CD4-positive, alpha-beta T cell treated with Interleukin-17A for 1 hour (primary cell): ENCODE measurements around the gene AFF3.

Experiments used
- DNase-seq: peaks from one replicate; pipeline ENCODE4 v3.0.0-alpha.2; 2020

AFF3 gene

DNA sequence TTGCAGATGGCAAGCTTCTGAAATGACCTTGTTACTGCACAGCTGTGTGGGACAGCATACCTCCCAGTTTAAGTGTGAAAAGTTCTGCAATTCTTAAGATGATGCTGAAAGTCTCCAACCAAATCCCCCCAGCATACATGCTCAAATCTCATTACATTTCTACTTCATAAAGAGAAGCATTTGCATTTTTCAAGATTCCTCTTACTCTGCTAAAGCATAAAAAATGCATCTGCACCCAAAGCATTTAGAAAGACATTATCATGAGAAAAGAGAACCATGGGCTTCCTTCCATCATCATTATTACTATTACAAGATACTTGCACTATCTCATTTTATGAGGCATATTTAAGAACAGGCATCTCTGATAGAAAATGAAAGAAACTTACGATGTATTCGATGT is 415.7 kb downstream of the AFF3 start:
- no peak for DNase-seq

- DNase-seq: no peak
Observed at GRCh38 chr2:99725820-99726219, 416.6 kb downstream of the AFF3 start.

- no peak for DNase-seq
Observed at GRCh38 chr2:99722476-99722875, 419.9 kb downstream of the AFF3 start.

GRCh38 chr2:99719102-99719501 is 423.3 kb downstream of the AFF3 start:
- no peak for DNase-seq

GRCh38 chr2:99715956-99716355 is 426.4 kb downstream of the AFF3 start:
- DNase-seq: no peak

DNA sequence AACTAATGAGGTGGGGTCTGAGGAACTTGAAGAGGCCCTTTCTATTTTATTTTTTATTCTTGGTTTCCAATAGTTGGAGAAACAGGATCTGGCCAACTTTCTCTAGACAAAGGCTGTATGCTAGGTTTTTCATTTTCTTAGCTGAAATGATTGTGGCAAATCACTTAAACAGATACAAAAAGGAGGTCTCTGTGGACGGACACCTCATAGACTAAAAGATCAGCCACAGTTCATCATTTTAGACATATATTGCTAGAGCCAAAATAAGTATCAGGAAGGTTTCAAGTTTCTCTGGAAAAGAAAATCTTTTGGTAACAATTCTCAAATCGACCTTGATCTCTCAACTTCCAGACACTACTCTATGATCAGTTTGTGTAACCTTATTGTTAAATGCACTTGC is 428.0 kb downstream of the AFF3 start:
- no peak for DNase-seq

DNA sequence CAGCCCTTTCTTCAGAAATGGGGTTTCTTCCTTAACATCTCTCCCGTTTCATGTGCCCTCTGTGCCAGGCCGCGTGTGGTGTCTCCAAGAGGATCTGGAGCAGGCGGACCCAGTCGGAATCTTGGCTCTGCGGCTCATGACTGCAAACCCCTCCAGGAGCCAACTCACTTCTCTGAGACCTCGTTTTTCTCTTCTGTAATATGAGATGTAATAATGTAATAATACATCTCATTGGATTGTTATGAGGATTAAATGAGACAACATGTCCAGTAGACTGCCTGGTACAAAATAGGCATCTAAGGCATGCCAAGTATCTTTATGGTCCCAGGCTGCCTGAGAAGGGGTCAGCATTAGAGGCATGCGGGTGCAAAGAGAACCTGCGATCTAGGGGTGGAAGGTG is 431.2 kb downstream of the AFF3 start:
- DNase-seq: no peak

- no peak for DNase-seq
Observed at GRCh38 chr2:99710721-99711120, 431.7 kb downstream of the AFF3 start.

- no peak for DNase-seq
Observed at GRCh38 chr2:99709229-99709628, 433.2 kb downstream of the AFF3 start.

- DNase-seq: no peak
Observed at GRCh38 chr2:99708231-99708630, 434.2 kb downstream of the AFF3 start.

DNA sequence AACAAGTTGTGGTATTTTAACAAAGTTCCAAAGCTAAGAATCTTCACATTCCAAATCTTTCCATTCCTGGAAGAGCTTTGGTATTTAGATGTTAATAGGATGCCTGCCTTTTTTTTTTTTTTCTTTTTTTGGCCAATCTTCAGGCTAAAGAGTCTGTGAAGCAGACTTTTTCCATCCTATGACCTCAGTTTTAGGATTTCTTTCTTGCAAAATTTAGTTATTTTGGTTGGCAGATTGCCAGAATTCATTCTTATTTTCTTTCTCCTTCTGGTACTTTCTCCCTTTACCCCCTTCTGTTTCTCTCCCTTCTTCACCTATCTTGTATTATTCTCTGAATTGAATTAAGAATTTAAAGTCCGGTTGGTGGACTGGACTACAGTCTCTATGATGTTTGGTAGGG is 434.8 kb downstream of the AFF3 start:
- no peak for DNase-seq

DNA sequence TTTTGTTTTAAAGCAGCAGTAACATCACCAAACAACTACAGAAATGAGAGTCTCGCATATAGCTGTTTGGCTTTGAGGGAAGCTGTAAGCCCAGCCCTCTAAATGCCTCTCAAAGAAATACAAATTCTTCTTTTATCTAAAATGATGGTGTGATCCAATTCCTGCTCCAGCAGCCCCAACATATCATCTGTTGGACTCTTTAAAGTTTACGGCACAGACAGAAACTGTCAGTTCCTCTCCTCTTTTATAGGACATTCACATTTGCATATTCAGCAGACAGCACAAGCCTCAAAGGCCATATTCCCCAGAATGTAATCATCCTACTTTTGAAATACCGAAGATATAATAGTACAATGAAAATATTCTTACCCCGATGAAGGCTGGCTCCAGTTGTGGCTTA is 435.7 kb downstream of the AFF3 start:
- no peak for DNase-seq

DNA sequence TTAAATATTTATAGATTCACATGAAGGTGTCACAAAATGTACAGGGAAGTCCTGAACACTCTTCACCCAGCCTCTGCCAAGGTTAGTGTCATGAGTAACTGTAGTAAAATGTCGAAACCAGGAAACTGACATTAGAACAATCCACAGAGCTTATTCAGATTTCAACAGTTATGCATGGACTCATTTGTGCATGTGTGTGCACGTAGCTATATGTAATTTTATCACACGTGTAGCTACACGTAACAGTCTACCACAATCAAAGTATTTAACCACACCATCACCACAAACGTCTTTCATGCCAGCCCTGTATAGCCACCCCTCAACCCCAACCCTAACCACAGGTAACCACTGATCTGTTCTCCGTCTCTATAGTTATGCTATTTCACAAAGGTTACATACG is 440.9 kb downstream of the AFF3 start:
- no peak for DNase-seq

DNA sequence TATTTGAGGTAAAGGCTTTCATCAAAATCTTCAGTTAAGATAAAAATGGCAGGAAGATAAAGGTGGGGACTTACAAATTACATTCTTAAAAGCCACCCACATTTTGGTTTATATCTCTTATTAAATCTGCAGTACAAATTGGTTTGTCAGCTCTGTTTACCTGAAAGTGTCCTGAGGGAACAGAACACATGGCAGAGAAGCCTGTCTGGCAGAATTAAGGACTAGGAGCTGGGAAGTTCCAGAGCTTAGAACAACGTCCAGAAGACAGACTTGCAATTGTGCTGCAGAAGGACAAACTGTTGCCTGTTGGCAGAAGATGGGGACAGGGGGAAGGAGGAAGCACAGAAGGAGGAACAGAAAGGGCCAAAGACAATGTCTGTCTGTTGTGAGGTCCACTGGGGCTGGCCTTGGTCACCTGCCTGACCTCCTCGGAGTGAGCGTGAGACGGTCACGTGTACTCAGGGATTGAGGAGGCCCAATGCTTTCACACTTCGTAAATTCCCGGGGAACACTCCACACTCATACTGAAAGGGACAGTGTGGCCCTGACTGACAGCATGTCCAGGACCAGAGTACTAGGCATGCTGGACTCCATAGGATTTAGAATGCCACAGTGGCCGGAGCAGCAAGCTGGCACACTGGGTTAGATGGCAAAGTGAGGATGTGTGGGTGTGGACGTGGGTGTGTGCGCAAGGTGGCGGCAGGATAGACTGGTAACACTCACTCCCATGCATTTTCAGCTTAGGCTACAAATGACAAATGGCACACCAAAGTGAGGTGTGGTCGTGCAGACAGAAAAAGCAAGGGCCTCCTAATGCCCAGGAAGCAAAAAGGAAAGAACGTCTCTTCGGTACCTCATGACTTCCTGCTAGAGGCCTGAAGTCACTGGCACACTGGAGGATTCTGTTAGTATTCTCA is 441.6 kb downstream of the AFF3 start:
- no peak for DNase-seq

- no peak for DNase-seq
Observed at GRCh38 chr2:99698896-99699295, 443.5 kb downstream of the AFF3 start.

GRCh38 chr2:99697811-99698568 is 444.4 kb downstream of the AFF3 start:
- no peak for DNase-seq

DNA sequence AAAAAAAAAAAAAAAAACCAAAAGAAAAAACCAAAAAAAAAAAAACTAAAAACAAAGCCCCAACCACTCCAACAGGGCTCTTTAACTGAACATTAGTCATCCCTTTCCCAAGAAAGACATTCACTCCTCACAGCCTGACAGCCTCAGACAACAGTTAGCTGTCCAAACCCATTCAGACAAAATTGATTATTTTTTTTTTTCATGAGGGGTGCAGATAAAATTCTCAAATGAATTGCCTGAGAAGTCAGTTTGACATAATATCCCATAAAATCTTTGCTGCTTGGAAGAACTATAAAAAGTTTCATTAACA is 446.5 kb downstream of the AFF3 start:
- no peak for DNase-seq

DNA sequence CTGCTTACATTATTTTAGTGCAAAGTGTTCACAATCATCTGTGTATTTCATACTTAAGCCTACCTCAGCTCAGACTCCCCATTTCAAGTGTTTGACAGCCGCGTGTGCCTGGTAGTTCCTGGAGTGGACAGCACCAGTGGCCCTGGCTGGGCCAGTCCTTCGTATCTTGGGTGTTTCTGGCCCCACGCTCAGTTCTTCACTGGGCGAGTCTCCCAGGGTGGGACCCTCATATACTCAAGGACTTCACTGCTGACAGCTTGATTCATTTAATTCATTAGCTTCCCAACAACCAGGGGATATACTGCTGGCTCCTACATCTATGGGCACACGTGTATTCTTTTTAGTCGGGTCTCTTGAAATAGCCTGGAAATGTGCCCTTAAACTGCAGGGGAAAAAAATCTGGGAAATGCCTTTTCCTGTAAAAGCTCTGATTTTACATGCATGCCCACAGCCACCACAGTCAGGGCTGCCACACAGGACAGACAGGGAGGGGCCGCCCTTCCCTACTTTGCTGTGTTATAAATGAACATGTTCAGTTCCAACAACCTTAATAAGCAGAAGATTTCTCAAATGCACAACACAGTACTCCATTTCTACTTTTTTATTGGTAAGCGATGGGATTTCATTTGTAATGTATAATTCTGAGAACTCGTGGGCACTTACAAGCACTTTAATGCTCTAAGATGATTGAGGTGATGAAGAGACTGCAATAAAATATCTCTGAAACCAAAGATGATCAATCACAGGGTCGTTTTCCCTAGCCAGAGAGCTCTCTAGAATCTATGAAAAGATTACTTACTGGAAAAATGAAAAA is 447.1 kb downstream of the AFF3 start:
- DNase-seq: no peak

DNA sequence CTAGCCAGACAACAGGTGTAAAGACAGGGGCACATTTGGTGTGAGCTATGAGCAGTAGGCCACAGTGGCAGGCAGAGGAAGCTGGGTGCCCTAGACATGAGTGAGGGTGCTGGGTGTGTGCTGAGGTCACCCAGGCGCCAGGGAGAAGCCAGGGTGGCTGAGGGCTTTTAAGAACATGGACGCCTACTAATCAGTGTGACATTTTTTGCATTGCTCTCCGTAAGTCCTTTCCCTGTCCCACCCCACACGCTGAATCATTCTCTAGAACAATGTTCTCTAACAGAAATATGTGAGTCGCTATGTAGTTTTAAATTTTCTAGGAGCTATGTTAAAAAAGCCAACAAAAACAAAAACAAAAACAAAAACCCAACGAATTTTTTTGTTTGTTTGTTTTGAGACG is 448.1 kb downstream of the AFF3 start:
- DNase-seq: no peak

DNA sequence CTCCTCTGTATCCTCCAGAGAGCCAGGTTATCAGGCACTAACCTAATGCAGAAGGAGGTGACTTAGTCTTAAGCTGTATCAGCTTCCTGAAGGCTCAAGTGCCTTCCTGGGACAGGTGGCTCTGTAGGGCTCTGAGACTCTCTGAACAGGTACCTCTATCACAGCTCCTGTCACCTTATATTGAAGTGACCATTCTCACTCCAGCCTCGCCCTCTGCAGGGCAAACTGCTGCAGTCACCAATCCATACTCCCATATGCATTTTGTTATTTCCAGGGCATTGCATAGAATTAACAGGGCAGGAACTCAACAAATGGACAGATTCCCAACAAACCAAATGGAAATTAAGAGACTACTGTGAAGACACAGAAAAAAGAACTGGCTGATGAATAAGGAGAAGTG is 449.6 kb downstream of the AFF3 start:
- no peak for DNase-seq

- DNase-seq: no peak
Observed at GRCh38 chr2:99691926-99692325, 450.5 kb downstream of the AFF3 start.

- DNase-seq: no peak
Observed at GRCh38 chr2:99689145-99689742, 453.1 kb downstream of the AFF3 start.

GRCh38 chr2:99688699-99689098 is 453.7 kb downstream of the AFF3 start:
- no peak for DNase-seq
